ENCODE data around the gene SHC1.
A peak's percentile ranks its signal among the peaks of the same experiment; 100 is the strongest.

The SHC1 gene

GRCh38 chr1:154973344-154974101 lies 3.0 kb upstream of the SHC1 start:
- DNase-seq (ENCODE audit: low spot score), result peak; percentile 93

- DNase-seq (ENCODE audit: low spot score), result no peak
Observed at GRCh38 chr1:154972517-154973343, 2.2 kb upstream of the SHC1 start.

GRCh38 chr1:154972213-154972516 lies 1.6 kb upstream of the SHC1 start:
- DNase-seq (ENCODE audit: low spot score), result no peak

GRCh38 chr1:154971341-154971998 lies 923 bp upstream of the SHC1 start:
- DNase-seq (ENCODE audit: low spot score), result no peak

- DNase-seq (ENCODE audit: low spot score), result no peak
Observed at GRCh38 chr1:154969860-154970452, 591 bp downstream of the SHC1 start.

GRCh38 chr1:154969246-154969645 lies 1.3 kb downstream of the SHC1 start:
- DNase-seq (ENCODE audit: low spot score), result no peak

- DNase-seq (ENCODE audit: low spot score), result no peak
Observed at GRCh38 chr1:154968731-154969130, 1.8 kb downstream of the SHC1 start.

GRCh38 chr1:154967331-154967950 lies 3.1 kb downstream of the SHC1 start:
- DNase-seq (ENCODE audit: low spot score), result no peak

GRCh38 chr1:154966111-154966510 lies 4.4 kb downstream of the SHC1 start:
- no peak for DNase-seq (ENCODE audit: low spot score)

- no peak for DNase-seq (ENCODE audit: low spot score)
Observed at GRCh38 chr1:154964359-154964758, 6.2 kb downstream of the SHC1 start.

- DNase-seq (ENCODE audit: low spot score), result no peak
Observed at GRCh38 chr1:154963643-154964042, 6.9 kb downstream of the SHC1 start.

- no peak for DNase-seq (ENCODE audit: low spot score)
Observed at GRCh38 chr1:154962795-154963330, 7.7 kb downstream of the SHC1 start.

- no peak for DNase-seq (ENCODE audit: low spot score)
Observed at GRCh38 chr1:154962156-154962749, 8.3 kb downstream of the SHC1 start.

- peak; percentile 92 for DNase-seq (ENCODE audit: low spot score)
Observed at GRCh38 chr1:154961207-154962155, 9.1 kb downstream of the SHC1 start, which contains the start of gene PYGO2. PYGO2 (minus strand) TSS chr1:154961782; CDS start chr1:154961576, 206 bp downstream.

GRCh38 chr1:154960446-154961136 lies 10.0 kb downstream of the SHC1 start:
- DNase-seq (ENCODE audit: low spot score), result no peak

- DNase-seq (ENCODE audit: low spot score), result no peak
Observed at GRCh38 chr1:154959426-154959780, 11.1 kb downstream of the SHC1 start.

GRCh38 chr1:154958681-154959425 lies 11.7 kb downstream of the SHC1 start:
- no peak for DNase-seq (ENCODE audit: low spot score)

GRCh38 chr1:154958036-154958435 lies 12.5 kb downstream of the SHC1 start:
- DNase-seq (ENCODE audit: low spot score), result no peak

All from left forelimb (tissue), 1 donor.